ENCODE data around the gene NELFCD. TPM values are rescaled to one million over a fixed set of nuclear protein-coding genes. Genes with fewer than 3 reads are reported as not detected.
A peak's percentile ranks its signal among the peaks of the same experiment; 100 is the strongest.

NELFCD gene
- total RNA-seq, 6 experiments from 2014 or later, result 31.1 to 41.4 (median 36.5) TPM

- WGBS (ENCODE audit: insufficient coverage, low coverage, low lambda C conversion rate, missing lambda C conversion rate), result 26% methylated on average over 9 of the region's 9 CpGs
- peak overlapping the region in 2 of 3 donors; percentile 83 to 87 for H3K27ac ChIP-seq
- DNase-seq, result peak in 1 of 3 donors; percentile 73
- peaks cover 0 to 81% (median 29%) of the 10 kb centered on the region in 4 donors for H3K36me3 ChIP-seq
- no peak overlapping the region for H3K4me3 ChIP-seq
- H3K27me3 ChIP-seq, result no peaks in the 10 kb centered on the region
- H3K9me3 ChIP-seq, result no peaks in the 10 kb centered on the region
- ATAC-seq, result peak; percentile 38 to 48 (median 42)
- peaks cover 0 to 63% (median 17%) of the 10 kb centered on the region in 4 donors for H3K4me1 ChIP-seq
- intact Hi-C loops (cut with DNase I), result no loop called here
- peak; percentile 47 for TF ChIP-seq POLR2A (IDR thresholded peaks at IDR 0.05)
- TF ChIP-seq, protein P1, sequence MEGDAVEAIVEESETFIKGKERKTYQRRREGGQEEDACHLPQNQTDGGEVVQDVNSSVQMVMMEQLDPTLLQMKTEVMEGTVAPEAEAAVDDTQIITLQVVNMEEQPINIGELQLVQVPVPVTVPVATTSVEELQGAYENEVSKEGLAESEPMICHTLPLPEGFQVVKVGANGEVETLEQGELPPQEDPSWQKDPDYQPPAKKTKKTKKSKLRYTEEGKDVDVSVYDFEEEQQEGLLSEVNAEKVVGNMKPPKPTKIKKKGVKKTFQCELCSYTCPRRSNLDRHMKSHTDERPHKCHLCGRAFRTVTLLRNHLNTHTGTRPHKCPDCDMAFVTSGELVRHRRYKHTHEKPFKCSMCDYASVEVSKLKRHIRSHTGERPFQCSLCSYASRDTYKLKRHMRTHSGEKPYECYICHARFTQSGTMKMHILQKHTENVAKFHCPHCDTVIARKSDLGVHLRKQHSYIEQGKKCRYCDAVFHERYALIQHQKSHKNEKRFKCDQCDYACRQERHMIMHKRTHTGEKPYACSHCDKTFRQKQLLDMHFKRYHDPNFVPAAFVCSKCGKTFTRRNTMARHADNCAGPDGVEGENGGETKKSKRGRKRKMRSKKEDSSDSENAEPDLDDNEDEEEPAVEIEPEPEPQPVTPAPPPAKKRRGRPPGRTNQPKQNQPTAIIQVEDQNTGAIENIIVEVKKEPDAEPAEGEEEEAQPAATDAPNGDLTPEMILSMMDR (IDR thresholded peaks at IDR 0.05), result no peak
Measured at GRCh38 chr20:58991715-58992114, 10.7 kb downstream of the NELFCD start.

GRCh38 chr20:58992911-58993310, 11.9 kb downstream of the NELFCD start:
- Histone ChIP-seq H3K27me3 (no peaks in the 10 kb centered on the region), H3K27ac (peak overlapping the region in 2 of 3 donors; percentile 83 to 87), H3K4me1 (peaks cover 0 to 54% (median 15%) of the 10 kb centered on the region in 4 donors), H3K9me3 (no peaks in the 10 kb centered on the region), H3K4me3 (no peak overlapping the region), H3K36me3 (peaks cover 0 to 81% (median 29%) of the 10 kb centered on the region in 4 donors)
- WGBS (ENCODE audit: insufficient coverage, low coverage, low lambda C conversion rate, missing lambda C conversion rate), result 38% methylated on average over 2 of the region's 3 CpGs
- intact Hi-C loops (cut with DNase I), result no loop called here
- peak in 1 of 4 donors; percentile 13 for ATAC-seq
- no peak for DNase-seq
- TF ChIP-seq, protein P1 (IDR thresholded peaks at IDR 0.05), result no peak
- TF ChIP-seq POLR2A (IDR thresholded peaks at IDR 0.05), result no peak

GRCh38 chr20:58993332-58994248, 12.5 kb downstream of the NELFCD start:
- intact Hi-C loops (cut with DNase I), result no loop called here
- DNase-seq, result peak in 2 of 3 donors; percentile 49
- H3K27ac ChIP-seq, result peak overlapping the region; percentile 41 to 87 (median 84)
- H3K27me3 ChIP-seq, result no peaks in the 10 kb centered on the region
- no peak overlapping the region for H3K4me3 ChIP-seq
- no peak for TF ChIP-seq POLR2A (IDR thresholded peaks at IDR 0.05)
- TF ChIP-seq, protein P1 (IDR thresholded peaks at IDR 0.05), result no peak
- H3K9me3 ChIP-seq, result no peaks in the 10 kb centered on the region
- peaks cover 0 to 51% (median 15%) of the 10 kb centered on the region in 4 donors for H3K4me1 ChIP-seq
- WGBS (ENCODE audit: insufficient coverage, low coverage, low lambda C conversion rate, missing lambda C conversion rate), result 66% methylated on average over 19 of the region's 23 CpGs
- peaks cover 0 to 81% (median 28%) of the 10 kb centered on the region in 4 donors for H3K36me3 ChIP-seq
- ATAC-seq, result peak; percentile 26 to 57 (median 40)

- H3K36me3 ChIP-seq, result peaks cover 0 to 81% (median 25%) of the 10 kb centered on the region in 4 donors
- peak overlapping the region; percentile 41 to 87 (median 84) for H3K27ac ChIP-seq
- 83% methylated on average over 16 of the region's 17 CpGs for WGBS (ENCODE audit: insufficient coverage, low coverage, low lambda C conversion rate, missing lambda C conversion rate)
- no peaks in the 10 kb centered on the region for H3K27me3 ChIP-seq
- DNase-seq (peak in 1 of 3 donors; percentile 43), ATAC-seq (no peak)
- intact Hi-C loops (cut with DNase I), result no loop called here
- peaks cover 0 to 51% (median 15%) of the 10 kb centered on the region in 4 donors for H3K4me1 ChIP-seq
- no peaks in the 10 kb centered on the region for H3K9me3 ChIP-seq
- H3K4me3 ChIP-seq, result no peak overlapping the region
- no peak for TF ChIP-seq POLR2A (IDR thresholded peaks at IDR 0.05)
- TF ChIP-seq, protein P1 (IDR thresholded peaks at IDR 0.05), result no peak
Measured at GRCh38 chr20:58994390-58995159, 13.5 kb downstream of the NELFCD start.
